K562 (cell line): ENCODE measurements around the gene ATRN. TPM values are rescaled to one million over a fixed set of nuclear protein-coding genes. Genes with fewer than 3 reads are reported as not detected.

Source experiments
- ATAC-seq: fragments of 200-7000 bp; cut with Tn5 transposase; 3 replicates; pipeline ENCODE4 v1.9.1; 2020; ENCODE audit warnings: moderate library complexity
- BruUV-seq: library from RNA; stranded (reverse); fragments of 400-500 nt; replicated peaks from 2 replicates; lab custom pipeline; 2021; lab: Mats Ljungman, UMichigan
- CTCF ChIA-PET: fragments of 300-600 bp; formaldehyde crosslinking; extraction: SDS; loops from one replicate; lab custom pipeline; 2021; ENCODE audit warnings: low intra/inter-chr PET ratio; lab: Yijun Ruan, JAX
- POLR2A ChIA-PET: fragments of 300-600, 350-650 bp; sonication (Branson Sonifier 250); formaldehyde crosslinking; extraction: SDS; loops from one replicate; lab custom pipeline; 2021; ENCODE audit warnings: antibody characterized with exemption, inconsistent platforms; lab: Yijun Ruan, JAX
- DNase-seq, 4 experiments: peaks; one replicate each; pipeline versions ENCODE4 v3.0.0 to v3.0.0-alpha.2; 2011 to 2018; ENCODE audit warnings: low spot score in 3 of 4, mixed read lengths in 3 of 4; ENCODE audit errors: extremely low read depth in 1 of 4
- FAIRE-seq: peaks from 2 replicates; lab custom pipeline; 2011; peaks lifted over from hg19 to GRCh38; lab: Jason Lieb, UNC
- H2AFZ ChIP-seq: 2 replicates; pipeline ENCODE4 v1.6.0; 2011; ENCODE audit warnings: low read depth, low read length, control low read depth, inconsistent platforms
- H3K27ac ChIP-seq: fragments of 200-600 bp; 3 replicates; pipeline ENCODE4 v1.8.0; 2011; ENCODE audit warnings: low read depth, mild to moderate bottlenecking, control low read depth, inconsistent platforms, low read length, moderate library complexity, mixed read lengths; ENCODE audit errors: extremely low read depth
- H3K27me3 ChIP-seq, 2 experiments: fragments of 300-600 bp in 1 of 2; 2 replicates in 1 of 2; 3 replicates in 1 of 2; pipeline versions ENCODE4 v1.6.0 to v1.8.0; 2011; ENCODE audit warnings: inconsistent platforms in 2 of 2, low read length in 2 of 2, mild to moderate bottlenecking in 1 of 2, mixed read lengths in 1 of 2, moderate library complexity in 1 of 2; ENCODE audit not compliant: control insufficient read depth in 2 of 2, insufficient read depth in 2 of 2
- H3K36me3 ChIP-seq: fragments of 300-600 bp; 3 replicates; pipeline ENCODE4 v1.8.0; 2011; ENCODE audit warnings: mild to moderate bottlenecking, low read length, inconsistent platforms; ENCODE audit not compliant: control insufficient read depth, insufficient read depth
- H3K4me1 ChIP-seq, 2 experiments: fragments of 200-600 bp in 1 of 2; replicated peaks in 1 of 2; 2 replicates in 1 of 2; 3 replicates in 1 of 2; pipeline versions ENCODE4 v1.5.1 to v1.8.0; 2011; ENCODE audit warnings: inconsistent platforms in 2 of 2, low read length in 2 of 2, mild to moderate bottlenecking in 1 of 2, mixed read lengths in 1 of 2, moderate library complexity in 1 of 2; ENCODE audit not compliant: control insufficient read depth in 2 of 2, insufficient read depth in 2 of 2
- H3K4me2 ChIP-seq: 2 replicates; pipeline ENCODE4 v1.6.1; 2011; ENCODE audit warnings: low read length, control low read depth, inconsistent platforms, mixed read lengths; ENCODE audit not compliant: insufficient read depth
- H3K4me3 ChIP-seq: fragments of 200-600 bp; sonication (generic), shearing (Covaris generic); 2 replicates; pipeline ENCODE4 v1.5.1; 2016; ENCODE audit warnings: control low read depth, inconsistent platforms
- H3K79me2 ChIP-seq: fragments of 200-600 bp; 3 replicates; pipeline ENCODE4 v1.8.0; 2011; ENCODE audit warnings: low read length, inconsistent platforms; ENCODE audit not compliant: control insufficient read depth, insufficient read depth
- H3K9ac ChIP-seq, 2 experiments: 2 replicates each; pipeline versions ENCODE4 v1.6.0 to v1.6.1; 2011; ENCODE audit warnings: low read depth in 2 of 2, low read length in 2 of 2, control low read depth in 1 of 2, inconsistent platforms in 1 of 2, mild to moderate bottlenecking in 1 of 2, mixed read lengths in 1 of 2; ENCODE audit not compliant: insufficient read depth in 1 of 2
- H3K9me1 ChIP-seq: one replicate; pipeline ENCODE4 v1.6.0; 2011; ENCODE audit warnings: inconsistent platforms, mild to moderate bottlenecking, low read length, moderate library complexity; ENCODE audit not compliant: control insufficient read depth, insufficient read depth
- H3K9me3 ChIP-seq: replicated peaks from 2 replicates; pipeline ENCODE4 v1.5.1; 2011; ENCODE audit warnings: low read depth, low read length, inconsistent platforms; ENCODE audit not compliant: control insufficient read depth, insufficient read depth
- H4K20me1 ChIP-seq: replicated peaks from 2 replicates; pipeline ENCODE4 v1.6.1; 2011; ENCODE audit warnings: low read length, inconsistent platforms, mixed read lengths; ENCODE audit not compliant: control insufficient read depth, insufficient read depth
- MYNN ChIP-seq, 2 experiments: sonication (generic); formaldehyde crosslinking in 1 of 2; IDR thresholded peaks; 2 replicates each; pipeline versions ENCODE4 v1.5.0 to v1.6.1; 2016 to 2020; ENCODE audit warnings: antibody characterized with exemption in 1 of 2, missing genetic modification reagents in 1 of 2
- TGIF2 ChIP-seq: sonication (generic); formaldehyde crosslinking; IDR thresholded peaks from 2 replicates; pipeline ENCODE4 v1.8.1; 2022; ENCODE audit warnings: mild to moderate bottlenecking, missing genetic modification reagents, moderate library complexity
- ZBTB33 ChIP-seq: sonication (generic); formaldehyde crosslinking; IDR thresholded peaks from 2 replicates; pipeline ENCODE4 v1.8.1; 2023; ENCODE audit warnings: mild to moderate bottlenecking, missing genetic modification reagents
- WGBS: fragments of 100-300 bp; shearing (Covaris generic); methylation state at CpG from one replicate; pipeline ENCODE4 v1.1.6; 2016; ENCODE audit warnings: low coverage, mixed read lengths; ENCODE audit not compliant: insufficient coverage; ENCODE audit errors: missing lambda C conversion rate; 5-methylcytosine and 5-hydroxymethylcytosine counted together
- in situ Hi-C: fragments of 300-500 bp; cut with MboI; formaldehyde crosslinking; loops from 4 replicates; pipeline ENCODE4 v1.15.0; 2018; ENCODE audit warnings: inconsistent platforms, mixed read lengths
- intact Hi-C: fragments of 100-400 bp; cut with micrococcal nuclease; formaldehyde crosslinking; loops from 2 replicates; pipeline ENCODE4 v1.14.2; 2022
- polyA plus RNA-seq, 8 experiments: library from polyadenylated mRNA; depleted of rRNA in 4 of 8; stranded (reverse) in 5 of 8; unstranded in 3 of 8; fragments of >200 nt; fragmentation: Nextera tagmentation in 2 of 8; fragmentation: Illumina TruSeq in 1 of 8; extraction: Ambion mirVana in 2 of 8; extraction: Trizol in 1 of 8; gene quantifications; 2 replicates each; pipeline versions ENCODE4 v1.2.1 to v1.2.3, GENCODE V29; 2011 to 2014; ENCODE audit warnings: inconsistent platforms in 1 of 8, missing spikeins in 1 of 8
- total RNA-seq, 7 experiments: library from RNA; depleted of rRNA in 6 of 7; stranded (reverse); fragments of >200 nt in 6 of 7; fragmentation: Illumina TruSeq in 2 of 7; extraction: Trizol in 2 of 7; gene quantifications; 2 replicates each; pipeline versions ENCODE4 v1.2.1 to v1.2.3, GENCODE V29; 2011 to 2021; ENCODE audit warnings: low replicate concordance in 1 of 7

Gene ATRN
- total and polyA plus RNA-seq, 9 of the 15 experiments (the other 6 are each of a cell fraction or from before 2014, with no cell fraction given): 0.69 to 16.5 (median 7.6) TPM

GRCh38 chr20:3681931-3682781 is 211.3 kb downstream of the ATRN start, which contains the start of gene ADAM33:
Gene ADAM33, minus strand, starts transcription at chr20:3682010. Its CDS starts 6 bp downstream, at chr20:3682004.
- POLR2A ChIA-PET: interaction anchor here (0.8 kb wide), 1 partner anchor 13 kb away, joined by 4 read pairs; no protein-coding TSS in a partner anchor

More at GRCh38 chr20:3681931-3682781, 211.3 kb downstream of the ATRN start, which contains the start of gene ADAM33:
- TF ChIP-seq ZBTB33 (CRISPR knock-in tag): 0 out of 2 replicates have a peak, but pooled peaks have one; percentile 11
- TF ChIP-seq TGIF2 (CRISPR knock-in tag): no peak
- no peak for TF ChIP-seq MYNN (IDR thresholded peaks at IDR 0.05)
- TF ChIP-seq MYNN (CRISPR knock-in tag; IDR thresholded peaks at IDR 0.05): no peak
- peak; percentile 27; the same call in 2 of the 3 replicates for ATAC-seq
- CTCF ChIA-PET: no interaction called here
- Histone ChIP-seq H3K27ac (no peak within 1 kb of the TSS), H3K4me3 (no peak within 1 kb of the TSS), H3K9me3 (no peaks in the 10 kb centered on the region), H3K36me3 (no peaks in the 10 kb centered on the region), H3K79me2 (no peaks in the 10 kb centered on the region), H3K4me2 (no peak within 1 kb of the TSS), H3K4me1 (peaks cover 0 to 25% of the 10 kb centered on the region in 2 experiments; a peak in 2 of 5 replicates), H3K27me3 (peaks cover 0 to 5% of the 10 kb centered on the region in 2 experiments; a peak in 2 of 5 replicates), H3K9ac (no peak within 1 kb of the TSS), H2AFZ (no peak within 1 kb of the TSS), H4K20me1 (no peaks in the 10 kb centered on the region), H3K9me1 (no peaks in the 10 kb centered on the region)
- peak in 2 of 4 experiments; percentile 65 to 66 for DNase-seq
- no TSS peak for BruUV-seq
- no peak for FAIRE-seq
- intact Hi-C loops (no loop called here), in situ Hi-C loops (no loop called here)
- WGBS: 55% methylated on average over 10 of the region's 65 CpGs
